Choroid plexus epithelial cell (primary cell): ENCODE data around the gene CHAF1A.
A peak's percentile ranks its signal among the peaks of the same experiment; 100 is the strongest.

Source experiments
- DNase-seq: peaks from one replicate; pipeline ENCODE4 v3.0.0-alpha.2; 2010; ENCODE audit warnings: low read depth
- H3K4me3 ChIP-seq: 2 replicates; pipeline ENCODE4 v1.5.1; 2011; ENCODE audit warnings: low read depth, mild to moderate bottlenecking, control low read depth, low read length, moderate library complexity
- CTCF ChIP-seq: conservative IDR thresholded peaks from 2 replicates; pipeline ENCODE4 v1.5.1; 2011; ENCODE audit warnings: low read depth, mild to moderate bottlenecking, control low read depth, inconsistent platforms, low read length, moderate library complexity

The CHAF1A gene

GRCh38 chr19:4413588-4413987 lies 11.1 kb downstream of the CHAF1A start:
- no peak for DNase-seq
- no peak overlapping the region for H3K4me3 ChIP-seq
- TF ChIP-seq CTCF: no peak

GRCh38 chr19:4414144-4414799 lies 11.8 kb downstream of the CHAF1A start:
- H3K4me3 ChIP-seq: peak overlapping the region; percentile 4
- TF ChIP-seq CTCF: no peak
- DNase-seq: peak; percentile 69

- peak; percentile 61 for DNase-seq
- TF ChIP-seq CTCF: peak; percentile 9
- peak overlapping the region; percentile 4 for H3K4me3 ChIP-seq
Observed at GRCh38 chr19:4414800-4415321, 12.4 kb downstream of the CHAF1A start.

GRCh38 chr19:4415352-4415751 lies 12.9 kb downstream of the CHAF1A start:
- DNase-seq: no peak
- H3K4me3 ChIP-seq: no peak overlapping the region
- no peak for TF ChIP-seq CTCF

- no peak for DNase-seq
- H3K4me3 ChIP-seq: no peak overlapping the region
- TF ChIP-seq CTCF: no peak
Observed at GRCh38 chr19:4416268-4416667, 13.8 kb downstream of the CHAF1A start.

- no peak for TF ChIP-seq CTCF
- H3K4me3 ChIP-seq: no peak overlapping the region
- DNase-seq: no peak
Observed at GRCh38 chr19:4423416-4424126, 21.1 kb downstream of the CHAF1A start.

GRCh38 chr19:4425537-4425936 lies 23.1 kb downstream of the CHAF1A start:
- DNase-seq: peak; percentile 85

More at GRCh38 chr19:4425537-4425936, 23.1 kb downstream of the CHAF1A start:
- TF ChIP-seq CTCF: no peak
- no peak overlapping the region for H3K4me3 ChIP-seq
